ENCODE measurements around the gene TRAPPC3. TPM values are rescaled to one million over a fixed set of nuclear protein-coding genes. Genes with fewer than 3 reads are reported as not detected.

TRAPPC3 gene
- total and polyA plus RNA-seq, 2 donors (not counting 1 experiment from before 2014, with no cell fraction given) = 40.5 to 42.1 TPM

GRCh38 chr1:36091698-36092097 is 57.6 kb downstream of the TRAPPC3 start:
- no peaks in the 10 kb centered on the region for H3K9me3 Mint-ChIP-seq (ENCODE audit: insufficient read depth)
- POLR2A ChIA-PET = interaction anchor here (0.9 kb wide), 1 partner anchor 17 kb away, joined by 3 read pairs; no protein-coding TSS in a partner anchor
- no peak overlapping the region for H3K27ac Mint-ChIP-seq
- H3K79me2 ChIP-seq (ENCODE audit: control insufficient read depth, insufficient read depth, low read length) = peaks cover 45% of the 10 kb centered on the region
- no peak overlapping the region for H3K4me3 ChIP-seq (ENCODE audit: control extremely low read depth in 1 of 5, extremely low read depth in 1 of 5, insufficient read depth in 1 of 5, low read depth in 2 of 5, low read length in 4 of 5)
- H3K4me3 Mint-ChIP-seq = no peak overlapping the region
- WGBS (ENCODE audit: insufficient coverage) = 97% methylated on average over 12 of the region's 13 CpGs
- H3K36me3 ChIP-seq (replicated peaks in 1 of 2; ENCODE audit: control extremely low read depth in 1 of 2, control insufficient read depth in 1 of 2, extremely low read depth in 1 of 2, insufficient read depth in 2 of 2, low read length in 1 of 2) = peaks cover 0 to 51% of the 10 kb centered on the region in 2 experiments
- H3K4me2 ChIP-seq (replicated peaks; ENCODE audit: low read depth, low read length, poor library complexity, severe bottlenecking) = no peak overlapping the region
- no peaks in the 10 kb centered on the region for H3K9me3 ChIP-seq (ENCODE audit: control extremely low read depth in 1 of 3, control insufficient read depth in 2 of 3, insufficient read depth in 1 of 3, low read length in 2 of 3)
- no peak overlapping the region for H2AFZ ChIP-seq (ENCODE audit: insufficient read depth, low read depth, low read length, poor library complexity, severe bottlenecking)
- no peak overlapping the region for H3K27ac ChIP-seq (ENCODE audit: low read length in 2 of 2)
- TF ChIP-seq EZH2 (IDR thresholded peaks at IDR 0.05; ENCODE audit: borderline replicate concordance, insufficient read depth, low read depth, low read length, poor library complexity, severe bottlenecking) (no peak), CTCF (IDR thresholded peaks at IDR 0.05) (no peak)
- ATAC-seq (ENCODE audit: low read depth) (no peak), DNase-seq (no peak)
- peaks cover 13 to 19% of the 10 kb centered on the region in 2 donors for H3K4me1 ChIP-seq (ENCODE audit: control insufficient read depth in 2 of 2, insufficient read depth in 2 of 2, low read length in 2 of 2)
- H3K4me1 Mint-ChIP-seq = peaks cover 19% of the 10 kb centered on the region
- intact Hi-C loops (cut with micrococcal nuclease) = no loop called here
- H3K27me3 Mint-ChIP-seq = no peaks in the 10 kb centered on the region
- CTCF ChIA-PET = no interaction called here
- no peaks in the 10 kb centered on the region for H4K20me1 ChIP-seq (ENCODE audit: control insufficient read depth, insufficient read depth, low read length, poor library complexity, severe bottlenecking)
- H3K27me3 ChIP-seq (replicated peaks in 1 of 4; ENCODE audit: control extremely low read depth in 1 of 4, control insufficient read depth in 3 of 4, insufficient read depth in 4 of 4, low read length in 3 of 4) = no peaks in the 10 kb centered on the region
- H3K9ac ChIP-seq (ENCODE audit: low read length) = no peak overlapping the region

DNA sequence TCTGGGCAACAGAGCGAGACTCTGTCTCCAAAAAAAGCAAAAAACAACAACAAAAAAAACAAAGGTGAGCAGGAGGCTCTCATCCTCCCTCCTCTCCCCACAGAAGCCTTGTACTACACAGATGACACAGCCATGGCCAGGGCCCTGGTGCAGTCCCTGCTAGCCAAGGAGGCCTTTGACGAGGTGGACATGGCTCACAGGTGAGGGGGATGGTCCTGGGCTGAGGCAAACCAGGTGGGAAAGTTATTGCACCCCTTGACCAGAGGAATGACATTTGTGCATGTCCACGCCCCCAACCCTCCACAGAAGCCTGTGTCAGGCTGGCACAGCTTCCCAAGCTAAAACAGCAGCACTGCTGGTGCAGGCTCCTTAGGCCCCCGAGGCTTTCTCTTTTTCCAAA is 58.1 kb downstream of the TRAPPC3 start:
- peaks cover 13 to 19% of the 10 kb centered on the region in 2 donors for H3K4me1 ChIP-seq (ENCODE audit: control insufficient read depth in 2 of 2, insufficient read depth in 2 of 2, low read length in 2 of 2)
- H3K9ac ChIP-seq (ENCODE audit: low read length) = no peak overlapping the region
- WGBS (ENCODE audit: insufficient coverage) = 100% methylated on average over 2 of the region's 4 CpGs
- Mint-ChIP-seq H3K9me3 (ENCODE audit: insufficient read depth) (no peaks in the 10 kb centered on the region), H3K27ac (no peak overlapping the region), H3K27me3 (peaks cover 5% of the 10 kb centered on the region), H3K4me1 (peaks cover 19% of the 10 kb centered on the region), H3K4me3 (no peak overlapping the region)
- no peaks in the 10 kb centered on the region for H4K20me1 ChIP-seq (ENCODE audit: control insufficient read depth, insufficient read depth, low read length, poor library complexity, severe bottlenecking)
- H3K79me2 ChIP-seq (ENCODE audit: control insufficient read depth, insufficient read depth, low read length) = peaks cover 45% of the 10 kb centered on the region
- H3K4me3 ChIP-seq (ENCODE audit: control extremely low read depth in 1 of 5, extremely low read depth in 1 of 5, insufficient read depth in 1 of 5, low read depth in 2 of 5, low read length in 4 of 5) = no peak overlapping the region
- intact Hi-C loops (cut with micrococcal nuclease) = no loop called here
- H3K27ac ChIP-seq (ENCODE audit: low read length in 2 of 2) = no peak overlapping the region
- H3K9me3 ChIP-seq (ENCODE audit: control extremely low read depth in 1 of 3, control insufficient read depth in 2 of 3, insufficient read depth in 1 of 3, low read length in 2 of 3) = no peaks in the 10 kb centered on the region
- H3K36me3 ChIP-seq (replicated peaks in 1 of 2; ENCODE audit: control extremely low read depth in 1 of 2, control insufficient read depth in 1 of 2, extremely low read depth in 1 of 2, insufficient read depth in 2 of 2, low read length in 1 of 2) = peaks cover 0 to 48% of the 10 kb centered on the region in 2 experiments
- H3K4me2 ChIP-seq (replicated peaks; ENCODE audit: low read depth, low read length, poor library complexity, severe bottlenecking) = no peak overlapping the region
- ChIA-PET CTCF (interaction anchor here (2.7 kb wide), 1 partner anchor 58 kb away, joined by 7 read pairs; the partner anchor contains the start of gene TRAPPC3), POLR2A (interaction anchor here (0.7 kb wide), 2 partner anchors 85 to 247 kb away, joined by 3 to 7 read pairs; no protein-coding TSS in a partner anchor)
- no peaks in the 10 kb centered on the region for H3K27me3 ChIP-seq (replicated peaks in 1 of 4; ENCODE audit: control extremely low read depth in 1 of 4, control insufficient read depth in 3 of 4, insufficient read depth in 4 of 4, low read length in 3 of 4)
- ATAC-seq (ENCODE audit: low read depth) (no peak), DNase-seq (no peak)
- TF ChIP-seq CTCF (IDR thresholded peaks at IDR 0.05) = no peak
- TF ChIP-seq EZH2 (IDR thresholded peaks at IDR 0.05; ENCODE audit: borderline replicate concordance, insufficient read depth, low read depth, low read length, poor library complexity, severe bottlenecking) = no peak
- no peak overlapping the region for H2AFZ ChIP-seq (ENCODE audit: insufficient read depth, low read depth, low read length, poor library complexity, severe bottlenecking)
